AG04449 (cell line): Measurements from ENCODE around the gene CRTAC1.

Source experiments
- CTCF ChIA-PET: fragments of 350-600 bp; formaldehyde crosslinking; extraction: SDS; loops from one replicate; lab custom pipeline; 2021; ENCODE audit warnings: antibody characterized with exemption; lab: Yijun Ruan, JAX
- POLR2A ChIA-PET: fragments of 400-600, 350-600 bp; formaldehyde crosslinking; extraction: SDS; loops from one replicate; lab custom pipeline; 2020; ENCODE audit warnings: antibody characterized with exemption, inconsistent platforms; lab: Yijun Ruan, JAX
- DNase-seq: peaks from one replicate; pipeline ENCODE4 v3.0.0-alpha.2; 2010; ENCODE audit warnings: low read depth, low spot score
- H3K4me3 ChIP-seq: 2 replicates; pipeline ENCODE4 v1.5.1; 2011; ENCODE audit warnings: low read depth, mild to moderate bottlenecking, control low read depth, low read length
- CTCF ChIP-seq: IDR thresholded peaks from one replicate; pipeline ENCODE4 v1.5.1; 2011; ENCODE audit warnings: mild to moderate bottlenecking, moderate library complexity, low read length, control low read depth, inconsistent platforms; ENCODE audit not compliant: insufficient read depth; ENCODE audit errors: missing control alignments

The CRTAC1 gene

GRCh38 chr10:97975598-97975997 lies 54.8 kb downstream of the CRTAC1 start:
- no peak for TF ChIP-seq CTCF
- H3K4me3 ChIP-seq: no peak overlapping the region
- CTCF ChIA-PET: no interaction called here
- POLR2A ChIA-PET: no interaction called here
- no peak for DNase-seq

- CTCF ChIA-PET: no interaction called here
- no peak for DNase-seq
- POLR2A ChIA-PET: no interaction called here
- H3K4me3 ChIP-seq: no peak overlapping the region
- no peak for TF ChIP-seq CTCF
Observed at GRCh38 chr10:97974526-97975525, 55.6 kb downstream of the CRTAC1 start.

- no peak for DNase-seq
- TF ChIP-seq CTCF: no peak
- no peak overlapping the region for H3K4me3 ChIP-seq
- CTCF ChIA-PET: no interaction called here
- POLR2A ChIA-PET: no interaction called here
Observed at GRCh38 chr10:97974100-97974499, 56.3 kb downstream of the CRTAC1 start.

GRCh38 chr10:97969538-97970079 lies 60.8 kb downstream of the CRTAC1 start:
- CTCF ChIA-PET: no interaction called here
- DNase-seq: no peak
- no peak overlapping the region for H3K4me3 ChIP-seq
- POLR2A ChIA-PET: no interaction called here
- no peak for TF ChIP-seq CTCF

- ChIA-PET POLR2A (no interaction called here), CTCF (no interaction called here)
- DNase-seq: no peak
- no peak overlapping the region for H3K4me3 ChIP-seq
- TF ChIP-seq CTCF: no peak
Observed at GRCh38 chr10:97964748-97965147, 65.7 kb downstream of the CRTAC1 start.

GRCh38 chr10:97961945-97962344 lies 68.5 kb downstream of the CRTAC1 start:
- POLR2A ChIA-PET: no interaction called here
- DNase-seq: no peak
- no peak overlapping the region for H3K4me3 ChIP-seq
- CTCF ChIA-PET: no interaction called here
- no peak for TF ChIP-seq CTCF
